Heart left ventricle (tissue), 13 donors: ENCODE data around the gene RBMX.

Experiments used
- CTCF ChIP-seq, 12 donors: fragments of 200-600 bp; sonication (generic) in 4 of 12; IDR thresholded peaks; one replicate each; pipeline versions ENCODE4 v1.5.0 to v1.8.0; 2018 to 2022; ENCODE audit warnings: antibody characterized with exemption in 12 of 12, mild to moderate bottlenecking in 5 of 12
- POLR2A ChIP-seq, 2 donors: fragments of 450-650 bp; IDR thresholded peaks; one replicate each; pipeline ENCODE4 v1.6.1; 2017; ENCODE audit warnings: antibody characterized with exemption in 2 of 2, mild to moderate bottlenecking in 2 of 2, moderate library complexity in 2 of 2
- donor health status: ischemic (EF 13 %, LVEDD 7.1; RV severe dilation, severe dysfunction).
- donor health status: DM: no; HTN: yes; CAD: no.
- donor health status: DM: no; HTN: no; CAD: no.
- donor health status: ischemic (EF 25% LVEDD 6.9; RV normal size, moderate dysfunction).
- donor health status: ischemic (EF 25% LVEDD 5.7; RV mildly dilated, moderate dysfunction).
- donor health status: ischemic (EF 35%, LVEDD 5.7; RV mildly dilated, moderate dysfunction).
- donor health status: nonischemic (EF 11% LVEDD 7.7; RV severe dilation, severe dysfunction).
- donor health status: DM: yes; HTN: yes; CAD: no.
- donor health status: PGD.
- donor health status: ischemic (EF 29% LVEDD 5.4; RV normal size, mild dysfunction).
- donor health status: nonischemic (EF 23%, LVEDD 6.1; RV moderate dilation, normal function).

- TF ChIP-seq POLR2A (IDR thresholded peaks at IDR 0.05), result no peak
- TF ChIP-seq CTCF (IDR thresholded peaks at IDR 0.05), result no peak
These were observed 31.1 kb downstream of the RBMX start for GRCh38 chrX:136849395-136849794.
